Activated CD4-positive, CD25-positive, alpha-beta regulatory T cell (primary cell): Measurements from ENCODE around the gene COL23A1.
"Not testable (repeated sequence)": the region's sequence is repeated elsewhere in the genome, so short reads cannot be mapped to it uniquely, and the experiment has no call there.

Experiments
- DNase-seq, 4 experiments: peaks; one replicate each; lab custom pipeline; 2025; lab: John Stamatoyannopoulos, UW

Gene COL23A1

GRCh38 chr5:178504340-178504960 lies 85.7 kb downstream of the COL23A1 start:
- DNase-seq, result no peak

- no peak for DNase-seq
These were observed 87.6 kb downstream of the COL23A1 start for GRCh38 chr5:178502401-178503100.

- DNase-seq, result no peak
These were observed 90.8 kb downstream of the COL23A1 start for GRCh38 chr5:178499352-178499751.

GRCh38 chr5:178496642-178497041 lies 93.6 kb downstream of the COL23A1 start:
- no peak for DNase-seq

- DNase-seq, result no peak
These were observed 94.0 kb downstream of the COL23A1 start for GRCh38 chr5:178496214-178496613.

GRCh38 chr5:178495706-178496105 lies 94.5 kb downstream of the COL23A1 start:
- DNase-seq, result no peak

- no peak for DNase-seq
These were observed 97.9 kb downstream of the COL23A1 start for GRCh38 chr5:178492278-178492677.

- no peak for DNase-seq
These were observed 99.1 kb downstream of the COL23A1 start for GRCh38 chr5:178490935-178491652.

GRCh38 chr5:178489271-178489976 lies 100.8 kb downstream of the COL23A1 start:
- DNase-seq, result no peak

GRCh38 chr5:178488696-178489095 lies 101.5 kb downstream of the COL23A1 start:
- no peak for DNase-seq

GRCh38 chr5:178487911-178488600 lies 102.1 kb downstream of the COL23A1 start:
- no peak for DNase-seq

- DNase-seq, result not testable (repeated sequence)
These were observed 103.2 kb downstream of the COL23A1 start for GRCh38 chr5:178486878-178487512.

GRCh38 chr5:178486239-178486641 lies 104.0 kb downstream of the COL23A1 start:
- no peak for DNase-seq

GRCh38 chr5:178483620-178484019 lies 106.6 kb downstream of the COL23A1 start:
- DNase-seq, result peak in 2 of 4 experiments; percentile 14 to 26

GRCh38 chr5:178479261-178479660 lies 110.9 kb downstream of the COL23A1 start:
- no peak for DNase-seq

GRCh38 chr5:178478370-178478769 lies 111.8 kb downstream of the COL23A1 start:
- DNase-seq, result no peak

- DNase-seq, result no peak
These were observed 112.4 kb downstream of the COL23A1 start for GRCh38 chr5:178477802-178478201.

- no peak for DNase-seq
These were observed 113.0 kb downstream of the COL23A1 start for GRCh38 chr5:178476972-178477754.

GRCh38 chr5:178476531-178476930 lies 113.7 kb downstream of the COL23A1 start:
- no peak for DNase-seq

GRCh38 chr5:178475422-178475821 lies 114.8 kb downstream of the COL23A1 start:
- DNase-seq, result no peak
